GM12874 (cell line): ENCODE measurements around the gene ELL.

Experiments used
- CTCF ChIP-seq: IDR thresholded peaks from 2 replicates; pipeline ENCODE4 v1.5.1; 2011; ENCODE audit warnings: low read depth, mild to moderate bottlenecking, control low read depth, low read length, moderate library complexity; ENCODE audit not compliant: insufficient read depth

The ELL gene

GRCh38 chr19:18435178-18435841 lies 86.6 kb downstream of the ELL start:
- TF ChIP-seq CTCF, result no peak

- TF ChIP-seq CTCF, result no peak
Measured at GRCh38 chr19:18434411-18435175, 87.3 kb downstream of the ELL start.

GRCh38 chr19:18433735-18434398 lies 88.0 kb downstream of the ELL start:
- no peak for TF ChIP-seq CTCF

GRCh38 chr19:18433015-18433691 lies 88.7 kb downstream of the ELL start:
- 0 out of 2 replicates have a peak, but pooled peaks have one; percentile 1 for TF ChIP-seq CTCF

- TF ChIP-seq CTCF, result no peak
Measured at GRCh38 chr19:18432275-18433014, 89.4 kb downstream of the ELL start.

GRCh38 chr19:18431351-18432197 lies 90.3 kb downstream of the ELL start:
- no peak for TF ChIP-seq CTCF
